ENCODE data around the gene TMEM141. TPM values are rescaled to one million over a fixed set of nuclear protein-coding genes. Genes with fewer than 3 reads are reported as not detected.

TMEM141 gene
- total RNA-seq, 1 donor from 2014 or later, result 69.8 TPM

- no peak for DNase-seq (ENCODE audit: low read depth)
- TF ChIP-seq CTCF (IDR thresholded peaks at IDR 0.05; ENCODE audit: insufficient read depth, low read length, poor library complexity, severe bottlenecking), result no peak
- peaks cover 18% of the 10 kb centered on the region for H3K27me3 ChIP-seq (ENCODE audit: control insufficient read depth, insufficient read depth, low read length)
- H3K36me3 ChIP-seq (ENCODE audit: control insufficient read depth, insufficient read depth, low read length), result no peaks in the 10 kb centered on the region
- H3K4me3 ChIP-seq (ENCODE audit: low read depth, low read length), result no peak overlapping the region
These were observed 42.2 kb upstream of the TMEM141 start for GRCh38 chr9:136748666-136749611.

- Histone ChIP-seq H3K36me3 (ENCODE audit: control insufficient read depth, insufficient read depth, low read length) (no peaks in the 10 kb centered on the region), H3K27me3 (ENCODE audit: control insufficient read depth, insufficient read depth, low read length) (peaks cover 12% of the 10 kb centered on the region), H3K4me3 (ENCODE audit: low read depth, low read length) (no peak overlapping the region)
- TF ChIP-seq CTCF (IDR thresholded peaks at IDR 0.05; ENCODE audit: insufficient read depth, low read length, poor library complexity, severe bottlenecking), result no peak
- no peak for DNase-seq (ENCODE audit: low read depth)
These were observed 40.6 kb upstream of the TMEM141 start for GRCh38 chr9:136750526-136750925.

- no peak overlapping the region for H3K4me3 ChIP-seq (ENCODE audit: low read depth, low read length)
- TF ChIP-seq CTCF (IDR thresholded peaks at IDR 0.05; ENCODE audit: insufficient read depth, low read length, poor library complexity, severe bottlenecking), result no peak
- DNase-seq (ENCODE audit: low read depth), result no peak
- peaks cover 12% of the 10 kb centered on the region for H3K27me3 ChIP-seq (ENCODE audit: control insufficient read depth, insufficient read depth, low read length)
- H3K36me3 ChIP-seq (ENCODE audit: control insufficient read depth, insufficient read depth, low read length), result no peaks in the 10 kb centered on the region
These were observed 39.9 kb upstream of the TMEM141 start for GRCh38 chr9:136751244-136751643.

- no peak for DNase-seq (ENCODE audit: low read depth)
- Histone ChIP-seq H3K4me3 (ENCODE audit: low read depth, low read length) (no peak overlapping the region), H3K36me3 (ENCODE audit: control insufficient read depth, insufficient read depth, low read length) (no peaks in the 10 kb centered on the region), H3K27me3 (ENCODE audit: control insufficient read depth, insufficient read depth, low read length) (peaks cover 11% of the 10 kb centered on the region)
- no peak for TF ChIP-seq CTCF (IDR thresholded peaks at IDR 0.05; ENCODE audit: insufficient read depth, low read length, poor library complexity, severe bottlenecking)
These were observed 39.3 kb upstream of the TMEM141 start for GRCh38 chr9:136751814-136752213.

GRCh38 chr9:136753371-136754058 is 37.6 kb upstream of the TMEM141 start:
- H3K27me3 ChIP-seq (ENCODE audit: control insufficient read depth, insufficient read depth, low read length), result peaks cover 22% of the 10 kb centered on the region
- TF ChIP-seq CTCF (IDR thresholded peaks at IDR 0.05; ENCODE audit: insufficient read depth, low read length, poor library complexity, severe bottlenecking), result no peak
- no peaks in the 10 kb centered on the region for H3K36me3 ChIP-seq (ENCODE audit: control insufficient read depth, insufficient read depth, low read length)
- DNase-seq (ENCODE audit: low read depth), result no peak
- H3K4me3 ChIP-seq (ENCODE audit: low read depth, low read length), result no peak overlapping the region
